ENCODE measurements around the gene MCL1.

DNA sequence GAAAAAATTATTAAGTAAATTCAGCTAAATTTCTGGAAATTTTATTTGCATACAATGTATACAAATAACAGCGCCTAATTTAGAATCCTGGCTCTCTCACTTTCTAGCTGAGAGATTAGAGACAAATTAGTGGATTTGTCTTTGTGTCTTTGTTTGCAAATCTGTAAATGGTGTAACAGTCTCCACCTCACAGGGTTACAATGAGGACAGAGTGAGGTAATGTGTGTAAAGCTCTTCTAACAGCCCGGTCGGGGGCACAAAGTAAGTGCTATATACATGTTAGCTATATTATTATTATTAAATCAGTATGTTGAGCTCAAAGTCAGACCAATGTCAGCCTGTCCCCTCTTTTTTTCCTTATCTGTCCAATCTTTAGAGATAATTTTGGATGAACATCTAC, 35.2 kb downstream of the MCL1 start:
- no peak for TF ChIP-seq CTCF (conservative IDR thresholded peaks at IDR 0.05; ENCODE audit: low read length)
- TF ChIP-seq EZH2phosphoT487 (IDR thresholded peaks at IDR 0.05; ENCODE audit: borderline replicate concordance) = no peak
